Muscle layer of duodenum (tissue), 2 donors: Measurements from ENCODE around the gene PPP3R1.

Source experiments
- H3K27ac ChIP-seq: one replicate; pipeline ENCODE4 v1.7.0; 2013; ENCODE audit warnings: mild to moderate bottlenecking, low read length
- H3K27me3 ChIP-seq: one replicate; pipeline ENCODE4 v1.7.0; 2013; ENCODE audit warnings: low read depth, mild to moderate bottlenecking, control low read depth, low read length
- H3K36me3 ChIP-seq, 2 donors: one replicate each; pipeline ENCODE4 v1.7.0; 2013; ENCODE audit warnings: low read length in 2 of 2, control low read depth in 1 of 2, mild to moderate bottlenecking in 1 of 2; ENCODE audit not compliant: insufficient read depth in 2 of 2, control insufficient read depth in 1 of 2
- H3K4me1 ChIP-seq, 2 donors: one replicate each; pipeline ENCODE4 v1.7.0; 2013; ENCODE audit warnings: low read length in 2 of 2, mild to moderate bottlenecking in 2 of 2, control low read depth in 1 of 2, moderate library complexity in 1 of 2; ENCODE audit not compliant: insufficient read depth in 2 of 2, control insufficient read depth in 1 of 2
- H3K4me3 ChIP-seq, 2 donors: one replicate each; pipeline ENCODE4 v1.7.0; 2013; ENCODE audit warnings: low read length in 2 of 2, low read depth in 1 of 2, mild to moderate bottlenecking in 1 of 2
- H3K9me3 ChIP-seq, 2 donors: one replicate each; pipeline ENCODE4 v1.7.0; 2013; ENCODE audit warnings: low read length in 2 of 2, control low read depth in 1 of 2, mild to moderate bottlenecking in 1 of 2; ENCODE audit not compliant: control insufficient read depth in 1 of 2
- donor health status: healthy.

The PPP3R1 gene

GRCh38 chr2:68163641-68164040 is 88.7 kb downstream of the PPP3R1 start:
- no peaks in the 10 kb centered on the region for H3K9me3 ChIP-seq
- H3K4me3 ChIP-seq = no peak overlapping the region
- peaks cover 23 to 43% of the 10 kb centered on the region in 2 donors for H3K36me3 ChIP-seq
- H3K27ac ChIP-seq = no peak overlapping the region
- no peaks in the 10 kb centered on the region for H3K27me3 ChIP-seq
- H3K4me1 ChIP-seq = peaks cover 6 to 8% of the 10 kb centered on the region in 2 donors

- Histone ChIP-seq H3K9me3 (no peaks in the 10 kb centered on the region), H3K36me3 (peaks cover 16 to 20% of the 10 kb centered on the region in 2 donors), H3K4me1 (peaks cover 17 to 27% of the 10 kb centered on the region in 2 donors), H3K4me3 (peak overlapping the region; percentile 95 to 100), H3K27me3 (no peaks in the 10 kb centered on the region), H3K27ac (peak overlapping the region; percentile 98)
These were observed 94.2 kb downstream of the PPP3R1 start for GRCh38 chr2:68158134-68158447.

GRCh38 chr2:68157402-68158133 is 94.8 kb downstream of the PPP3R1 start, which contains the start of gene PNO1:
Gene PNO1, plus strand, starts transcription at chr2:68157888. Its CDS starts 47 bp downstream, at chr2:68157935.
- H3K4me1 ChIP-seq = peaks cover 22 to 27% of the 10 kb centered on the region in 2 donors
- H3K36me3 ChIP-seq = peaks cover 11 to 16% of the 10 kb centered on the region in 2 donors
- peak within 1 kb of the TSS; percentile 95 to 100 for H3K4me3 ChIP-seq

GRCh38 chr2:68157002-68157401 is 95.3 kb downstream of the PPP3R1 start:
- Histone ChIP-seq H3K27ac (peak overlapping the region; percentile 98), H3K4me1 (peaks cover 24 to 27% of the 10 kb centered on the region in 2 donors), H3K4me3 (peak overlapping the region; percentile 95 to 100), H3K9me3 (no peaks in the 10 kb centered on the region), H3K36me3 (peaks cover 6 to 11% of the 10 kb centered on the region in 2 donors), H3K27me3 (no peaks in the 10 kb centered on the region)

More at GRCh38 chr2:68157402-68158133, 94.8 kb downstream of the PPP3R1 start, which contains the start of gene PNO1:
- Histone ChIP-seq H3K9me3 (no peaks in the 10 kb centered on the region), H3K27ac (peak within 1 kb of the TSS; percentile 98), H3K27me3 (no peaks in the 10 kb centered on the region)

- H3K4me3 ChIP-seq = peak overlapping the region; percentile 95 to 100
- peak overlapping the region; percentile 98 for H3K27ac ChIP-seq
- no peaks in the 10 kb centered on the region for H3K27me3 ChIP-seq
- no peaks in the 10 kb centered on the region for H3K9me3 ChIP-seq
- peaks cover 24 to 27% of the 10 kb centered on the region in 2 donors for H3K4me1 ChIP-seq
- peaks cover 4 to 11% of the 10 kb centered on the region in 2 donors for H3K36me3 ChIP-seq
These were observed 95.9 kb downstream of the PPP3R1 start for GRCh38 chr2:68156419-68156818.

- Histone ChIP-seq H3K4me1 (peaks cover 24 to 27% of the 10 kb centered on the region in 2 donors), H3K27ac (no peak overlapping the region), H3K36me3 (peaks cover 3 to 4% of the 10 kb centered on the region in 2 donors), H3K4me3 (no peak overlapping the region), H3K27me3 (no peaks in the 10 kb centered on the region), H3K9me3 (no peaks in the 10 kb centered on the region)
These were observed 96.7 kb downstream of the PPP3R1 start for GRCh38 chr2:68155618-68156017.

GRCh38 chr2:68152681-68153347 is 99.5 kb downstream of the PPP3R1 start:
- H3K27ac ChIP-seq = no peak overlapping the region

GRCh38 chr2:68151037-68151436 is 101.3 kb downstream of the PPP3R1 start:
- Histone ChIP-seq H3K36me3 (no peaks in the 10 kb centered on the region), H3K4me1 (peaks cover 7 to 9% of the 10 kb centered on the region in 2 donors), H3K9me3 (no peaks in the 10 kb centered on the region), H3K27ac (no peak overlapping the region), H3K4me3 (no peak overlapping the region), H3K27me3 (no peaks in the 10 kb centered on the region)

More at GRCh38 chr2:68152681-68153347, 99.5 kb downstream of the PPP3R1 start:
- H3K4me3 ChIP-seq = no peak overlapping the region
- no peaks in the 10 kb centered on the region for H3K27me3 ChIP-seq
- H3K36me3 ChIP-seq = no peaks in the 10 kb centered on the region
- no peaks in the 10 kb centered on the region for H3K9me3 ChIP-seq
- peaks cover 14 to 15% of the 10 kb centered on the region in 2 donors for H3K4me1 ChIP-seq

GRCh38 chr2:68141875-68142274 is 110.5 kb downstream of the PPP3R1 start:
- no peak overlapping the region for H3K27ac ChIP-seq
- H3K4me3 ChIP-seq = no peak overlapping the region
- peaks cover 4 to 21% of the 10 kb centered on the region in 2 donors for H3K36me3 ChIP-seq
- H3K4me1 ChIP-seq = no peaks in the 10 kb centered on the region
- H3K27me3 ChIP-seq = no peaks in the 10 kb centered on the region
- no peaks in the 10 kb centered on the region for H3K9me3 ChIP-seq

- peaks cover 0 to 25% of the 10 kb centered on the region in 2 donors for H3K36me3 ChIP-seq
- H3K27me3 ChIP-seq = no peaks in the 10 kb centered on the region
- H3K9me3 ChIP-seq = no peaks in the 10 kb centered on the region
- no peaks in the 10 kb centered on the region for H3K4me1 ChIP-seq
- no peak overlapping the region for H3K4me3 ChIP-seq
- H3K27ac ChIP-seq = no peak overlapping the region
These were observed 116.6 kb downstream of the PPP3R1 start for GRCh38 chr2:68135448-68136320.

- H3K4me3 ChIP-seq = no peak overlapping the region
- no peak overlapping the region for H3K27ac ChIP-seq
- H3K27me3 ChIP-seq = no peaks in the 10 kb centered on the region
- no peaks in the 10 kb centered on the region for H3K4me1 ChIP-seq
- H3K9me3 ChIP-seq = no peaks in the 10 kb centered on the region
- H3K36me3 ChIP-seq = peaks cover 0 to 28% of the 10 kb centered on the region in 2 donors
These were observed 117.8 kb downstream of the PPP3R1 start for GRCh38 chr2:68134554-68134953.
